Thoracic aorta (tissue), 2 donors: ENCODE data around the gene HADHB. TPM values are rescaled to one million over a fixed set of nuclear protein-coding genes. Genes with fewer than 3 reads are reported as not detected.

Source experiments
- total RNA-seq, 2 donors: library from RNA; depleted of rRNA; stranded (reverse); fragments of >200 nt; gene quantifications; one replicate each; pipeline versions ENCODE4 v1.1.0 to v1.2.3, GENCODE V29; 2016

Gene HADHB
- total RNA-seq, 2 donors from 2014 or later: 50.2 to 56.4 TPM

Other genes with a start within 250 kb of the HADHB start
- 10 to 100 TPM; 73.9 to 80.8 TPM for gene RAB10, start 210.9 kb upstream of the HADHB start, total RNA-seq
- gene GAREM2, start 71.9 kb upstream of the HADHB start, total RNA-seq: 1 to 10 TPM; 2.3 to 5.6 TPM
- gene HADHA, start 307 bp upstream of the HADHB start, total RNA-seq: 10 to 100 TPM; 85.6 to 88.6 TPM
- gene SELENOI, start 101.2 kb downstream of the HADHB start, total RNA-seq: 10 to 100 TPM in 1 of 2 donors, 1 to 10 TPM in 1; 7.0 to 11.8 TPM
- under 1 TPM in 1 of 2 donors, not detected in 1; 0.68 TPM for gene ADGRF3, start 101.8 kb downstream of the HADHB start, total RNA-seq
- gene DRC1, start 157.0 kb downstream of the HADHB start, total RNA-seq: not detected
- gene OTOF, start 233.2 kb downstream of the HADHB start, total RNA-seq: under 1 TPM in 1 of 2 donors, not detected in 1; 0.28 TPM